Measurements from ENCODE around the gene HIVEP3. TPM values are rescaled to one million over a fixed set of nuclear protein-coding genes. Genes with fewer than 3 reads are reported as not detected.

Gene HIVEP3
- total and polyA plus RNA-seq, 2 experiments from 2014 or later = 0.57 to 5.9 TPM

- Histone ChIP-seq H3K9me3 (ENCODE audit: low read depth) (no peaks in the 10 kb centered on the region), H2AFZ (no peak overlapping the region), H3K79me2 (no peaks in the 10 kb centered on the region), H3K27ac (no peak overlapping the region), H4K20me1 (ENCODE audit: insufficient read depth, poor library complexity, severe bottlenecking) (no peaks in the 10 kb centered on the region), H3K4me1 (ENCODE audit: insufficient read depth) (no peaks in the 10 kb centered on the region), H3K27me3 (no peaks in the 10 kb centered on the region), H3K9me2 (replicated peaks; ENCODE audit: insufficient read depth) (no peaks in the 10 kb centered on the region), H3K4me2 (no peak overlapping the region), H3K36me3 (replicated peaks; ENCODE audit: insufficient read depth, low read depth) (no peaks in the 10 kb centered on the region), H3K4me3 (no peak overlapping the region)
- no peak for DNase-seq (ENCODE audit: low spot score)
- WGBS (ENCODE audit: low lambda C conversion rate, missing lambda C conversion rate) = 86% methylated on average over 1 of the region's 1 CpG
- TF ChIP-seq CTCF (IDR thresholded peaks at IDR 0.05; ENCODE audit: poor library complexity) = no peak
- no peak for TF ChIP-seq EZH2 (IDR thresholded peaks at IDR 0.05; ENCODE audit: borderline replicate concordance)
- TF ChIP-seq EZH2phosphoT487 (IDR thresholded peaks at IDR 0.05; ENCODE audit: low read depth, severe bottlenecking, unreplicated experiment) = no peak
Observed at GRCh38 chr1:41719128-41719527, 199.6 kb downstream of the HIVEP3 start.

GRCh38 chr1:41718497-41718896 is 200.2 kb downstream of the HIVEP3 start:
- no peaks in the 10 kb centered on the region for H3K36me3 ChIP-seq (replicated peaks; ENCODE audit: insufficient read depth, low read depth)
- no peaks in the 10 kb centered on the region for H3K79me2 ChIP-seq
- no peaks in the 10 kb centered on the region for H3K9me2 ChIP-seq (replicated peaks; ENCODE audit: insufficient read depth)
- H3K4me2 ChIP-seq = no peak overlapping the region
- H3K27me3 ChIP-seq = no peaks in the 10 kb centered on the region
- H3K4me3 ChIP-seq = no peak overlapping the region
- H3K4me1 ChIP-seq (ENCODE audit: insufficient read depth) = peaks cover 3% of the 10 kb centered on the region
- H3K9me3 ChIP-seq (ENCODE audit: low read depth) = no peaks in the 10 kb centered on the region
- TF ChIP-seq EZH2 (IDR thresholded peaks at IDR 0.05; ENCODE audit: borderline replicate concordance) (no peak), CTCF (IDR thresholded peaks at IDR 0.05; ENCODE audit: poor library complexity) (no peak), EZH2phosphoT487 (IDR thresholded peaks at IDR 0.05; ENCODE audit: low read depth, severe bottlenecking, unreplicated experiment) (no peak)
- no peak overlapping the region for H2AFZ ChIP-seq
- H4K20me1 ChIP-seq (ENCODE audit: insufficient read depth, poor library complexity, severe bottlenecking) = no peaks in the 10 kb centered on the region
- no peak for DNase-seq (ENCODE audit: low spot score)
- 60% methylated on average over 7 of the region's 7 CpGs for whole genome bisulfite sequencing (ENCODE audit: low lambda C conversion rate, missing lambda C conversion rate)
- no peak overlapping the region for H3K27ac ChIP-seq

- H3K36me3 ChIP-seq (replicated peaks; ENCODE audit: insufficient read depth, low read depth) = no peaks in the 10 kb centered on the region
- no peaks in the 10 kb centered on the region for H3K9me2 ChIP-seq (replicated peaks; ENCODE audit: insufficient read depth)
- no peaks in the 10 kb centered on the region for H4K20me1 ChIP-seq (ENCODE audit: insufficient read depth, poor library complexity, severe bottlenecking)
- DNase-seq (ENCODE audit: low spot score) = no peak
- H3K4me3 ChIP-seq = no peak overlapping the region
- H3K79me2 ChIP-seq = no peaks in the 10 kb centered on the region
- no peak overlapping the region for H3K27ac ChIP-seq
- 84% methylated on average over 12 of the region's 12 CpGs for WGBS (ENCODE audit: low lambda C conversion rate, missing lambda C conversion rate)
- peaks cover 7% of the 10 kb centered on the region for H3K4me1 ChIP-seq (ENCODE audit: insufficient read depth)
- no peak overlapping the region for H3K4me2 ChIP-seq
- H3K27me3 ChIP-seq = no peaks in the 10 kb centered on the region
- H3K9me3 ChIP-seq (ENCODE audit: low read depth) = no peaks in the 10 kb centered on the region
- TF ChIP-seq CTCF (IDR thresholded peaks at IDR 0.05; ENCODE audit: poor library complexity) = no peak
- TF ChIP-seq EZH2 (IDR thresholded peaks at IDR 0.05; ENCODE audit: borderline replicate concordance) = no peak
- TF ChIP-seq EZH2phosphoT487 (IDR thresholded peaks at IDR 0.05; ENCODE audit: low read depth, severe bottlenecking, unreplicated experiment) = no peak
- no peak overlapping the region for H2AFZ ChIP-seq
Observed at GRCh38 chr1:41716188-41717130, 202.3 kb downstream of the HIVEP3 start.
